Measurements from ENCODE around the gene SFXN1.
"Not testable (repeated sequence)": the region's sequence is repeated elsewhere in the genome, so short reads cannot be mapped to it uniquely, and the experiment has no call there.

SFXN1 gene, protein sequence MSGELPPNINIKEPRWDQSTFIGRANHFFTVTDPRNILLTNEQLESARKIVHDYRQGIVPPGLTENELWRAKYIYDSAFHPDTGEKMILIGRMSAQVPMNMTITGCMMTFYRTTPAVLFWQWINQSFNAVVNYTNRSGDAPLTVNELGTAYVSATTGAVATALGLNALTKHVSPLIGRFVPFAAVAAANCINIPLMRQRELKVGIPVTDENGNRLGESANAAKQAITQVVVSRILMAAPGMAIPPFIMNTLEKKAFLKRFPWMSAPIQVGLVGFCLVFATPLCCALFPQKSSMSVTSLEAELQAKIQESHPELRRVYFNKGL

DNA sequence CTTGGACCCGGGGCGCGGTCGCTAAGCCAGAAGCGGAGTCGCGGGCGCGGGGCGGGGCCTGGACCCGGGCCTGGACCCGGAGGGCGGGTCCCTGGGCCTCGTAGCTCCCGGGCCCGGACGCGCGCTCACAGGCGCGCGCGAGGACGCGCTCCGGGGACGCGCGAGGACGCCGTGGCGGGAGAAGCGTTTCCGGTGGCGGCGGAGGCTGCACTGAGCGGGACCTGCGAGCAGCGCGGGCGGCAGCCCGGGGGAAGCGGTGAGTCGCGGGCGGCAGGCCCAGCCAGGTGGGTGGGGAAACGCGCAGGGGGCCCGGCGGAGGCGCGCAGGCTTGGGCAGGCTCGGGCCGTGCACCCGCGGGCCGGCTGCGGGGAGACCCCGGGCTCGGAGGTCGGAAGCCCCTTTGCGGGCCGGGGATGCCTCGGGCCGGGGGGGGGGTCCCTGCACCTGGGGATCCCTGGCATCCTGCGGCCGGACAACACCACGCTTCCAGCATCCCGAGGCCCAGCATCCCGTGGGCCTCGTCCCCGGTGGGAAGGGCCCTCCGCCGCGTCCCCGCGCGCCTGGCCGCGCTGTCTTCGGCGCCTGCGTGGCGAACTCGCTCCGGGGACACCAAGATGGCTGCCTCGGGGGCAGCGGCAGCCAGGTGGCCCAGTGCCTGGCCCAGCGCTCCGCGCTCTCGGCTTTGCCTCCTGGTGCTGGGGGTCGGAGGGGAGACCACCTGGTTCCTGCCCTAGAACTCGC is at the start of gene SFXN1:
Gene SFXN1 (plus strand): TSS at position 177 of the 741 bp plus-strand sequence. CDS start 13,544 bp downstream, outside the sequence.
- peak; percentile 42 for DNase-seq (ENCODE audit: low read depth, low spot score)

DNA sequence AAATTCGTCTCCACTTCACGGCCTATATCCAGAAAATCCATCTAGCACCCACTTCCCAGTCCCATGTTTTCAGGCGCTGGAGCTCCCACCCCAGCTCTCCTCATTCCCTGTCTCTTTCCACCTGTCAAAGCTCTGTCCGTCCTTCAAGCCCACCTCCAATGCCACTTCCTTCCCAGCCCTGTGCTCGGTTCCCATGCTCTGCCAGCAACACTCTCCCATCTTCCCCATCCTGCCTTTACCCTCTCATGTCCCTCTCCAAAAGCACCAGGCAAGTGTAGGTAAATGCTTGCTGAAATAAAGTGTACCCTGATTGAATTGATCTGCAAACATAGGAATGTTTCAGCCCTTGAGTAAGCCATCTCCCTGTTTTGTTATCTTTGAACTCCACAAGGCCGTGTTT is 43.6 kb upstream of the SFXN1 start:
- no peak for DNase-seq (ENCODE audit: low read depth, low spot score)

DNA sequence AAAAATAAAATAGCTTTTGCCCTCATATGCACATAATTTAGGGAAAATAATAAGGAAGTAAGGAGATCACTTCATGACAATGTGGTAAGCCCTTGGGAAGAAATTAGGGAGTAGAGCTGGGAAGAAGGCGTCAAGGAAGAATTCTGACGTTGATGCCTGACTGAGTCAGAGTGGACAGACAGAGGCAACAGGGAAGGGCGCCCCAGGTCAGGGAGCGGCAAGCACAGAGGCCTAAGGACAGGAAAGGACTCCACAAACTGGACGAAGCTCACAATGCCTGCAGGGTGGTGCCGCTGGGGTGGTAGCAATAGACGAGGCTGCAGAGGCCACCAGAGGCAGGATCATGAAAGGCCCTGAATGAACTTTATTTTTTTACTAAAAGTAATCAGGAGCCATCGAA is 42.0 kb upstream of the SFXN1 start:
- no peak for DNase-seq (ENCODE audit: low read depth, low spot score)

DNA sequence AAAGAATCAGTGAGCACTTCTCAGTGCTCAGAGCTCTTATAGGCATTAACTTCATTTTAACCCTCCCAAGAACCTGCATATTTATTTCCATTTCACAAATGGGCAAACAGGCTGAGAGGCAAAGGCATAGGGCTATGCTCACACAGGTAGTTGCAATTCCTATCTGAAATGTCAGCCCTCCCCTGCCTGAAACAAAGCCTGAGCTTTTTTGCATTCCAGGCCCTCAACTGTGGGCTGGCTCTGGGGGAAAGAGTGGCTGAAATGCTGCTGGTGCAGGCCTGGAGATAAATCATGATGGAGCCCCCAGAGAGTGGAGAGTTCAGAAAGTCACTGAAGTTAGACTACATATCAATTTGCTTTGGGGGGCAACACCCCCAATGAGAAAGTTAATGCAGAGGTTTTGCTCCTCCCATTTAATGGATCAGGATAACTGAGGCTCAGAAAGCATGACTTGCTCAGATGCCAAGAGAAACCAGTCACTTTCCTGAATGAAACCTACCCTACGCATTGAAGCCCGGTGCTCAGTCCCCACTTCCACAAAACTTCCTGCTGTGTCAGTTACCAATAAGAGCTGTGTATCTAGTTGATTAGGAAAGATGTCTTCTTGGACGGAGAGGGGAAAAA is 40.0 kb upstream of the SFXN1 start:
- DNase-seq (ENCODE audit: low read depth, low spot score) = no peak

DNA sequence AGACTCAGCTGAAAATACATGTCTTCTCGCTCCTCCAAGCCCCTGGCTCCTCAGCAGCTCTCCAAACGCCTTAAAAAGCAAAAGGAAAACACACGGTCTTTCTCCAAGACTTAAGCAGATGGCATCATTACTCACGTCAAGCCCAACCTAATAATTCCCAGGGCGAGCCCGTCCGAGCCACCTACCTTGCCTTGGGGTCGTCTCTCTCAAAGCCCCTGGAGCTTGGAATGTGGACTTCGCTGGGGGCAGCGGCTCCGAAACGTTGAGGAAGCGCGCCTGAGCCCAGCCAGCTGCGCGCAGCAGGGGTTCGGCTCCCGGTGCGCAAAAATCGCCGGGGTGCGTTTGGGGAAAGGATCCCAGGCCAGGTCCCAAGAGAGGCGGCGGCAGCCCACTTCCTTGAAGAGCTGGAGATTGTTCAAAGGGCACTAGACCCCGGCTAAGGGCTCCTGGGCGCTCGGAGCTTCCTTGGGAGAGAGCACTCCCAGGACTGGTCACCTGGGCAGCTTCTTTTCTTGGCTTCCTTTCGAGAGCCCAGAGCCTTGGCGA is 34.8 kb upstream of the SFXN1 start:
- no peak for DNase-seq (ENCODE audit: low read depth, low spot score)

DNA sequence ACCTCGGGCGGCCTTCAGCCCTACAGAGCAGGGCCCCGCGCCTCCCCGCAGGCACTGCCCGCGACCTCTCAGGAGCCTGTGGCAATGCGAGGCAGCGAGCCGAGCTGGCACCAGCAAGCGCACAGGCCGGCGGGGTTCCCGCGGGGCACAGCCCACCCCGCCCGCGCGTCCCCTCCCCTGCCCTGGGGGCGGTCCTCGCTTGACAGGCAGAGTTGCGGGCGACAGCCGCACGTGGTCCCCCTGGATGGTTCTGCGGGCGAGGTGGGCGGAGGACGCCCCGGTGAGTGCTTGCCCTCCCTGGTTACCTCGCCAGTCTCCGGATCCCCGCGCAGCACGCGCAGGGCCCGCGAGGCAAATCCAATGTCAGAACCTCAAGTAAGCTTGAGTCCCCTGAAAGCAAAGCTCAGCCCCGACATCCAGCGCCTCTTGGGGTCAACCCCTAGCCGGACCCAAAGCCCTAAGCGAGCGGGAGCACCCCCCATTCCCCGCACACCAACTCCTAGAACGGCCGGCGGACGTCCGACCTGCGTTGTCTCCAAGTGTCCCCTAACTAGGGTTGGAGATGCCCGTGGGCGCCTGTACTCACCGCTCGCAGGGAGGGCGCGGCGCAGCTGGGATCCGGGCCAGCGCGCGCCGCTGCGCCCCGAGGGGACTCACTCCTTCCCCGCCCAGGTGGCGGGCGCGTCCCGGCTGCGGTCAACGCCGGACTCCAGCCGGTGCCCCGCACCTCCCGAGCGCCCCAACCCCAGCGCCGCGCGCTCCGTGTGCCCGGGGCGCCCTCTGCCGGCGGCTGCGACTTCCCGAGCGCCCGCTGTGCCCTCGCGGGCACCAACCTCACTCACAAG is 34.1 kb upstream of the SFXN1 start, which contains the start of gene DRD1:
Gene DRD1 (minus strand): TSS at position 123 of the 845 bp plus-strand sequence. CDS start 1,083 bp downstream, outside the sequence.
- peak; percentile 19 for DNase-seq (ENCODE audit: low read depth, low spot score)

DNA sequence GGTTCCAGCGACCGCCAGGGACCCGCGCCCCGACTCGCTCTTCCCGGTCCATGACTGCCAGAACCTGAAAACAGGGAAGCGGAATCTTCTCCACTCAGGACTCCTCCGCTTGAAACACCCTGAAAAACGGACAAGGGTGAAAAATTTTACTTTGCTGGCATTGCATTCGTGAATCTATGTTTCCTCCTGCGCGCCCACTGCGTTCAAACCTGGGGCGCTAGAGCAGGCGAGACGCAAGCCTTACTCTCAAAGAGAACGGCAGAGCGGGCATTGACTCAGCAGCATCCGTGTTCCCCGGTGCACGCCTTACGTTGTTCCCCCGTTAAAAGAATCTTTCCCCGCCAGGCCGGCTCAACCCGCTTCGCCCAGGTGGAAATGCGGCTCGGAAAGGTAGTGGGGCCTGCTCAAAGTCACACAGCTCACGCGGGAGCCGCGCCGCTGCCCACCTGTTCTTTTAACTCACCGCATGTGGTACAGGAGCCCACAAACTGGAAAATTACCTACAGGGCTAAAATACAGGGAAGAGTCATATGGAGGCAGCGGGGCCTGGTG is 33.4 kb upstream of the SFXN1 start:
- DNase-seq (ENCODE audit: low read depth, low spot score) = no peak

DNA sequence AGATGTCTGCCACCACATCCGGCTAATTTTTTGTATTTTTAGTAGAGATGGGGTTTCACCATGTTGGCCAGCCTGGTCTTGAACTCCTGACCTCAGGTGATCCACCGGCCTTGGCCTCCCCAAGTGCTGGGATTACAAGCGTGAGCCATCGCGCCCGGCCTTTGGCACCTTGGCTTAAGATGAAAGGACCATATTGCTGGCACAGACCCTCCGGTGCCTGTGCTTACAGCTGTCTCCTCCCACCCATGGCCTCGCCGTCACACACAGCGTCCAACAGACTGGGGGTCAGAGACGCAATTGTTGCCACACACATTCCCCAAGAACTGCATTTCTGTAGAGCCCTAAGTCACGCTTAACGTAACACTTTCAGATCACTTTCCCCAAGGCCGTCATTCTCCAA is 32.0 kb upstream of the SFXN1 start:
- DNase-seq (ENCODE audit: low read depth, low spot score) = not testable (repeated sequence)

DNA sequence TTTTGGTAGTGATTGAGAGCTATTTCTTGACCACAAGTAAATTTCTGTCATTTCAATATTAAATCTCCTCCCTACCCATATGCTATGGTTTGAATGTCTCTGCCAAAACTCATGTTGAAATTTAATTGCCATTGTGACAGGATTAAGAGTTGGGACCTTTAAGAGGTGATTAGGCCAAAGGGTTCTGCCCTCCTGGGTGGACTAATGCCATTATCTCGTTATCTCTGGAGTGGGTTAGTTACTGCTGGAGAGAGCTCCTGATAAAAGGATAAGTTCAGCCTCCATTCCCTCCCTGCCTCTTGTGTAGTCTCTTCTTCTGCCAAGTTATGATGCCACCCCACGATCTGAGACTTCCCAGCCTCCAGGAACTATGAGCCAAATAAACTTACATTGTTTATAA is 30.8 kb upstream of the SFXN1 start:
- DNase-seq (ENCODE audit: low read depth, low spot score) = no peak

DNA sequence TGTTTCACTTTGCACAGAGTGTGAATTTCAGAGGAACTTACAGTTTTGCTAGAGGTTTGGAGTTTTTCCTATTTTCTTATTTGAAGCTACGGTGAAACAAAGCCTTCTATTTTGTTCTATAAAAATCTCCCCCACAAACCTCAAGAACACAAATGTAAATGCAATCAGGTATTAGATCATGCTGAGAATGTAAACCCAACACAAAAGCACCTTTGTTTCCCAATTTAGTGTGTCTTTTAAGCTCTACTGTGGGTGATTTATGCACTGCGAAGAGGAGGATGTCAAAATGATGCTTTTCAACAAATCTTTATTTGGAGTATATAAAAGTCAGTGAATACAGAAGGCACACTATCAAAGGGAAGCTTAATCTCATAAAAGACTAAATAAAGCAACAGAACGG is 30.1 kb upstream of the SFXN1 start:
- DNase-seq (ENCODE audit: low read depth, low spot score) = no peak

DNA sequence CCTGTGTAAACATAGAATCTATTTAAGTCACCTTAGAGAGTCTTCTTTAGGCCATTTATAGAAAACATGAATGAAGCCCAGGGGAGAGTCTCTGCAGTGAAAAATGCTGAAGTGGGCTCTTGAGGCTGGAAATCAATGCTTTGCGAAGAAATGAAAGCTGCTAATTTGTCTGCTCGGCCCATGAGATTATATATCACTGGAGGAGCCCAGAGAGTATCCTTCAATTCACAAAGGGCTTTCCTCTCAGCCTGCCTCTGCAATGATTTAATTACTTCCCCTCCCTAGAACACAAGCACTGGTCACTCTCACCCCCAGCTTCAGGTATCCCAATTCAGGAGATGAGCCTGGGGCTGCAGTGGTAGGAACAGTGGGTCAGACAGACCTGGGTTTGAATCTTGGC is 26.2 kb upstream of the SFXN1 start:
- no peak for DNase-seq (ENCODE audit: low read depth, low spot score)

DNA sequence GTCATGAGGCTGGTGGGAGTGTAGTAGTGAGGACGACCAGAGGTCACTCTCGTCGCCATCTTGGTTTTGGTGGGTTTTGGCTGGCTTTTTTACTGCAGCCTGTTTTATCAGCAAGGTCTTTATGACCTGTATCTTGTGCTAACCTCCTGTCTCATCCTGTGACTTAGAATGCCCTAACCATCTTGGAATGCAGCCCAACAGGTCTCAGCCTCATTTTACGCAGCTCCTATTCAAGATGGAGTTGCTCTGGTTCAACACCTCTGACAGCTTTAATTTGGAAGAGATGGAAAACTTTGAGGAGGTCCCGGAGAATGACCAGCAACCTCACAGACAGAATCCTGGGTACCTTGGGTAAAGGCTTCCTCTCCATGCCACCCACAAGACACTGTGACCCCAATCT is 24.0 kb upstream of the SFXN1 start:
- DNase-seq (ENCODE audit: low read depth, low spot score) = not testable (repeated sequence)

DNA sequence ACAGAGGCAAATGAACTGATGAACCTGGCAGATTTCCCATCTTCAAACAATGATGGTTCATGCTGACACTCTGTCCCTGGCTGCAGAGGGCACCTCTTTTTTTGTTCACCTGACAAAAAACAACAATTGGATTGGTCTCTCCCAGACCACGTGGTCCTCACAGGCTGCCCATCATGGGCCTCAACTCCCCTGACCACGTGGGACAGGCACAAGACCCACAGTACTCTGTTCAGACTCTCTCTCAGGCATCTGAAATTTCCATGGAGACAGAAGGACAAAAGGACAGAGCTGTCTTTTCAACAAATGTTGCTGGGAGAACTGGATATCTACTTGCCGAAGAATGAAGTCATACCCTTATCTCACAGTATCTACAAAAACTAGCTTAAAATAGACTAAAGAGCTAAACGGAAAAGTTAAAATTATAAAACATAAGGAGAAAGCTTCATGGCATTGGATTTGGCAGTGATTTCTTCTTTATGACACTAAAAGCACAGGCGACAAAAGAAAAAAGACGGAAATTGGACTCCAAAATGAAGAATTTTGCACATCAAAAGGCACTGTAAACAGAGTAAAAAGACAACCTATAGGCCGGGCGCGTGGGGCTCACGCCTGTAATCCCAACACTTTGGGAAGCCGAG is 22.1 kb upstream of the SFXN1 start:
- DNase-seq (ENCODE audit: low read depth, low spot score) = no peak

DNA sequence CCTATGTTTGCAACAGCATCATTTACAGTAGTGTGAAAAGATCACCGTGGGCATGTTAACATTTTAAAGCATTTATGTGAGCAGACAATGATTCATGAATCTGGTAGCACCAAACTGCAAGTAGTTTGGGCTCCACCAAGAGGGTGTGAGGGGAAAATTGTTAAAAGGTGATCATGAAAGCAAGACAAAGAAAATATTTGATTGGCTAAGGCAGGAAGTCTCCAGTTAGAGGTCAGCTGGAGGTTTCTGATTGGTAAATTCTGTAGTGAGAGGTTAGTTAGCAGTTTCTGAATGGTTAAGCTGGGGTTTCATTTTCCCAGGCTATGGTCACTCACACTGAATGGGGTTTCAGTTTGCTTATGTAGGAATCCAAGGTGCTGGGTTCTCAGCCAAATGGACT is 20.9 kb upstream of the SFXN1 start:
- no peak for DNase-seq (ENCODE audit: low read depth, low spot score)

DNA sequence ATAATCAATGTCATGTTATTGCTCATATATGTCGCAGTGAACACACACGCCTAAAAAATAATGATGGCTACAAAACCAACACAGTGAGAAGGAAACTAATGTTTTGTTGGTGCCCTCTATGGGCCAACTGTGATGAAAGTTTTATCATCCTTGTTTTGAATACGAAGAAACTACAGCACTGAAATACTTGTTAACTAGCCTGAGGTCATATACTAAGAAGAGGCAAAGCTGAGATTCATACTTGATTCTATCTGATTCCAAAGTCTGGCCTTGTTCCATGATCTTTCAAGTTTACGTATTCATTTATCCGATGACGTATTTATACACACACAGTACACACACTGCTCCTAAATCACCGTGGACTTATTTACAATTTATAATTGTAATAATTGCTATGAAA is 18.2 kb upstream of the SFXN1 start:
- DNase-seq (ENCODE audit: low read depth, low spot score) = no peak

DNA sequence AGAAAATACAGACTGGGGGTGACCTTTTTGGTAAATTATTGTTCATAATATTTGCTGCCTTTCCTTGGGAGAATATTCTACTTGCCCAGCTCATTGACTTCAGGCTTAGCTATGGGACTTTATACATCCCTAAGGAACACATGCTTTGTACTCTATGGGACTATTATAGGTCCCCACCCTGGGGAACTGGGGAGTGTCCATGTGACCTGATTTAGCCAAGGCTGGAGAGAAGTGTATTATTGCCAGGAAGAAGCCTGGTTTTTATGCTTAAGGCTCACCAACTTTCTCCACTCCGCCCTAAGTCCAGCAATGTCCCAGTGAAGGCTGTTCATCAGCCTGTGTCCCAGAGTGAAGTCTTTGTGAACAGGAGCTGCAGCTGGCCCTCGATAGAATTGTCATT is 17.8 kb upstream of the SFXN1 start:
- no peak for DNase-seq (ENCODE audit: low read depth, low spot score)

DNA sequence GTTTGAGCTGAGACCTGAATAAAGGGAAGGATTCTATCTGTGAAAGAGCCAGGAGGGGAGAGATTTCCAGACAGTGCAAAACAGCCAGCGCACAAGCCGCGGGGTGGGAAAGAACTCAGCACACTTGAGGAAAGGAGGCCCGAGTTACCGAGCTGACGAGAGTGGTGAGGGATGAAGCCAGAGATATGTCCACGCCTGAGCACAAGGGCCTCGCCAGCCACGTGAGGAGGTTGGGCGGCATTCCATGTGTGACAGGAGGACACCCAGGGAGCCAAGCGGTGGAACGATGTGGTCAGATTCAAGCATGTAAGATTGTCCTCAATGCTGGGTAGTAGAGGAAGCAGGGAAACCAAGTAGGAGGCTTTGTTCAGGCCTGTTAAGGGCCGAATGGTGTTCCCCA is 17.0 kb upstream of the SFXN1 start:
- no peak for DNase-seq (ENCODE audit: low read depth, low spot score)

DNA sequence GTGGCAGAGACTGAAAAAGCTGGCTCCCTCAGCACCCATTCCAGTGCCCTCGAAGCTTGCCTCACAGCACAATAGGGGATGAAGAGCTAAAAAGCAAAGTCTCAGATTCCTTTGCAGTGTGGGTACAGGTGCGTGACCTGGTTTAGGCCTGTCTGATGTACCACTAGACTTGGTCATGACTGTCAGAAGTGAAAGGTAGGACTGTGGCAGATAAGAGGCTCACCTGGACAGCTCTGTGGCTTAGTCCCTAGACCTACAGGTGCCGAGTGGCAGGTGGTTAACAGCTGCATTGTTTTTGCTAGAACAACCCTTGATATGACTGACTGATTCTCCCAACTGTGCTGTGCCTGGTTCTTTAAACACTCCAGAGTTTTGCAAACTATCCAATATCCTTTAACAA is 14.7 kb upstream of the SFXN1 start:
- no peak for DNase-seq (ENCODE audit: low read depth, low spot score)

DNA sequence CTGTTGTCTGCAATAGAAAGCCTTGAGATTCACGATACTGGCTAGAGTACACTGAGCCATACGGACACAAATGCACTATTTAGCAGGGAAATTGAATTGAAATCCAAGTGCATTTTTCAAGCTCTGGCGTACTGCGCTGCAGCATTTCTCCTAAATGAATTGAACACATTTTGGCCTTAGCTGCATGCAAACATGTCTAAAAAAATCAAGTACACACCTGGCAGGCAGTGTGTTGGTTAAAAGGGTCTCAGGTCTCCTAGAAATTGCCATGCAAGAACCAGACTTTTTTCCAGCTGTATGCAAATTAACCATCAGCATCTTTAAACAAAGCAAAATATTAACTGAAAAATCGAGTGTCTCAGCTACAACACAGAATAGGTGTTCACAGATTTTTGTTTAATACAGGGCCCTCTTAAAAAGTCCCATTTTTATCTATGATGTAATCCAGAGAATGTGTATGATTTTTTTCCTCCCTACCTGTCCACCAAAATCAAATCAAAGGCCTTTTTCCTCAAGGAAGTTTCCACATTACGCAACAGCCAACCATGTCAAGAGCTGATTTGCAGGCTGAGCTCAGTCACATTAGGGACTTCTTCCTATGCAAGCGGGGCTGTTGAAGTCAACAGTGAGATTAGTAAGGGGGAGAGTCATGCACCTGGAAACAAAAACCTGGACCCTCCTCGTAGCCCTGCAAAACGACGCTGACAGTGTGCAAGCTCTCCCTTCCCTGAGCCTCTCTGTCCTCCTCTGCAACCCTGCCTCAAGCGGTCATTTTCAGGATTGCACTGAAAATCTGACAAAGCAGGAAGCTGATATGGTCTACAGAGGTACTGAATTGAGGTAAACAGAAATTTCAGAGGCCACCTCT is 14.1 kb upstream of the SFXN1 start:
- peak; percentile 42 for DNase-seq (ENCODE audit: low read depth, low spot score)

DNA sequence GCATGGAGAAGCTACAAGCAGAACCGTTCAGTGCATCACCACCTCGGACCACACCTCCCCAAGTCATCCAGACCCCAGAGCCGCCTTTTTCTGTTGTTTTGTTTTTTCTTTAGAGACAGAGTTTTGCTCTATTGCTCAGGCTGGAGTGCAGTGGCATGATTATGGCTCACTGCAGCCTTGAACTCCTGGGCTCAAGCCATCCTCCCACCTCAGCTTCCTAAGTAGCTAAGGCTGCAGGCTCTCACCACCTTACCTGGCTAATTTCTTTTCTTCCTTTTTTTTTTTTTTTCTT is 13.5 kb upstream of the SFXN1 start:
- no peak for DNase-seq (ENCODE audit: low read depth, low spot score)

All from activated CD4-positive, CD25-positive, alpha-beta regulatory T cell treated with anti-CD3 and anti-CD28 coated beads, Interleukin-2, amount 50 U/mL, for 16 hours (primary cell).